Measurements from ENCODE around the gene ADAMTS7. TPM values are rescaled to one million over a fixed set of nuclear protein-coding genes. Genes with fewer than 3 reads are reported as not detected.
"Not testable (repeated sequence)": the region's sequence is repeated elsewhere in the genome, so short reads cannot be mapped to it uniquely, and the experiment has no call there.

Gene ADAMTS7
- total and polyA plus RNA-seq, 7 donors: 0.32 to 1.3 (median 0.74) TPM

GRCh38 chr15:78751602-78751979 lies 59.7 kb downstream of the ADAMTS7 start:
- ATAC-seq (no peak), DNase-seq (no peak)
- WGBS, 3 donors: 74 to 86% (median 78%) methylated on average over 12 to 13 of the region's 13 CpGs
- Histone ChIP-seq H3K27me3 (ENCODE audit: insufficient read depth in 3 of 3, low read length in 2 of 3) (no peaks in the 10 kb centered on the region), H3K36me3 (ENCODE audit: insufficient read depth in 1 of 2, low read depth in 1 of 2) (no peaks in the 10 kb centered on the region), H3K4me3 (no peak overlapping the region), H3K27ac (no peak overlapping the region), H3K9me3 (no peaks in the 10 kb centered on the region), H3K4me1 (peaks cover 25% of the 10 kb centered on the region)
- intact Hi-C loops (cut with DNase I): loop anchor here (2.0 to 10.0 kb wide), 3 partner anchors 133 to 447 kb away; no protein-coding TSS in a partner anchor
- no peak for TF ChIP-seq CTCF (IDR thresholded peaks at IDR 0.05)

GRCh38 chr15:78750974-78751601 lies 60.2 kb downstream of the ADAMTS7 start:
- ATAC-seq (peak; percentile 90 to 92 (median 92)), DNase-seq (peak; percentile 93 to 96)
- not testable (repeated sequence) for H3K9me3 ChIP-seq; H3K36me3 ChIP-seq (ENCODE audit: insufficient read depth in 1 of 2, low read depth in 1 of 2); H3K27me3 ChIP-seq (ENCODE audit: insufficient read depth in 3 of 3, low read length in 2 of 3)
- intact Hi-C loops (cut with DNase I): loop anchor here (2.0 to 10.0 kb wide), 3 partner anchors 132 to 446 kb away; no protein-coding TSS in a partner anchor
- Histone ChIP-seq H3K4me3 (peak overlapping the region; percentile 54), H3K4me1 (peaks cover 21% of the 10 kb centered on the region), H3K27ac (peak overlapping the region; percentile 82)
- peak; percentile 69 for TF ChIP-seq CTCF (IDR thresholded peaks at IDR 0.05)
- 5 to 7% (median 6%) methylated on average over 27 to 28 of the region's 28 CpGs for WGBS, 3 donors

- Histone ChIP-seq H3K27me3 (ENCODE audit: insufficient read depth in 3 of 3, low read length in 2 of 3) (no peaks in the 10 kb centered on the region), H3K9me3 (no peaks in the 10 kb centered on the region), H3K27ac (peak overlapping the region; percentile 82), H3K4me1 (peaks cover 18% of the 10 kb centered on the region), H3K36me3 (ENCODE audit: insufficient read depth in 1 of 2, low read depth in 1 of 2) (no peaks in the 10 kb centered on the region), H3K4me3 (peak overlapping the region; percentile 54)
- DNase-seq (peak in 1 of 2 donors; percentile 80), ATAC-seq (peak; percentile 77 to 92 (median 84))
- intact Hi-C loops (cut with DNase I): loop anchor here (2.0 to 10.0 kb wide), 3 partner anchors 132 to 446 kb away; no protein-coding TSS in a partner anchor
- no peak for TF ChIP-seq CTCF (IDR thresholded peaks at IDR 0.05)
- 7 to 19% (median 9%) methylated on average over 7 of the region's 7 CpGs for WGBS, 3 donors
Observed at GRCh38 chr15:78750566-78750965, 60.7 kb downstream of the ADAMTS7 start.

GRCh38 chr15:78749831-78750230 lies 61.4 kb downstream of the ADAMTS7 start:
- H3K27me3 ChIP-seq (ENCODE audit: insufficient read depth in 3 of 3, low read length in 2 of 3): no peaks in the 10 kb centered on the region
- no peak for DNase-seq
- TF ChIP-seq CTCF (IDR thresholded peaks at IDR 0.05): no peak
- no peaks in the 10 kb centered on the region for H3K9me3 ChIP-seq
- no peaks in the 10 kb centered on the region for H3K36me3 ChIP-seq (ENCODE audit: insufficient read depth in 1 of 2, low read depth in 1 of 2)
- ATAC-seq: no peak
- intact Hi-C loops (cut with DNase I): loop anchor here (2.0 to 10.0 kb wide), 4 partner anchors 131 to 801 kb away; no protein-coding TSS in a partner anchor
- H3K4me1 ChIP-seq: peaks cover 15% of the 10 kb centered on the region
- peak overlapping the region; percentile 82 for H3K27ac ChIP-seq
- no peak overlapping the region for H3K4me3 ChIP-seq
- WGBS, 3 donors: 88 to 94% (median 89%) methylated on average over 17 of the region's 17 CpGs

- not testable (repeated sequence) for DNase-seq; H3K4me1 ChIP-seq; H3K4me3 ChIP-seq; H3K36me3 ChIP-seq (ENCODE audit: insufficient read depth in 1 of 2, low read depth in 1 of 2); H3K27ac ChIP-seq; H3K9me3 ChIP-seq; H3K27me3 ChIP-seq (ENCODE audit: insufficient read depth in 3 of 3, low read length in 2 of 3); ATAC-seq
- WGBS, 3 donors: 81 to 91% (median 84%) methylated on average over 7 of the region's 7 CpGs
- intact Hi-C loops (cut with DNase I): loop anchor here in 1 of 2 donors (2.0 kb wide), 1 partner anchor 799 kb away; no protein-coding TSS in a partner anchor
Observed at GRCh38 chr15:78747877-78748276, 63.4 kb downstream of the ADAMTS7 start.

GRCh38 chr15:78741674-78742073 lies 69.6 kb downstream of the ADAMTS7 start:
- H3K27me3 ChIP-seq (ENCODE audit: insufficient read depth in 3 of 3, low read length in 2 of 3); DNase-seq; ATAC-seq; H3K4me1 ChIP-seq; H3K4me3 ChIP-seq; intact Hi-C loops (cut with DNase I); H3K27ac ChIP-seq; H3K36me3 ChIP-seq (ENCODE audit: insufficient read depth in 1 of 2, low read depth in 1 of 2); H3K9me3 ChIP-seq: not testable (repeated sequence)
- 64 to 84% (median 78%) methylated on average over 2 to 4 of the region's 4 CpGs for WGBS, 3 donors
